CD14-positive monocyte (primary cell): ENCODE measurements around the gene NRXN3. TPM values are rescaled to one million over a fixed set of nuclear protein-coding genes. Genes with fewer than 3 reads are reported as not detected.

ENCODE experiments used
- DNase-seq, 3 donors: peaks; one replicate each; pipeline ENCODE4 v3.0.0-alpha.2; 2011 to 2022
- H2AFZ ChIP-seq: 2 replicates; pipeline ENCODE4 v1.6.0; 2012; ENCODE audit warnings: mild to moderate bottlenecking, low read depth, low read length, inconsistent platforms; ENCODE audit not compliant: insufficient read depth, poor library complexity, severe bottlenecking
- H3K27ac ChIP-seq, 2 donors: 1 replicate in 1 of 2; 2 replicates in 1 of 2; pipeline ENCODE4 v1.5.1; 2012 to 2013; ENCODE audit warnings: low read length in 2 of 2, control low read depth in 1 of 2, inconsistent platforms in 1 of 2, low read depth in 1 of 2, mild to moderate bottlenecking in 1 of 2
- H3K27me3 ChIP-seq, 2 donors: one replicate each; pipeline versions ENCODE4 v1.6.0 to v1.6.1; 2011 to 2013; ENCODE audit warnings: low read length in 2 of 2; ENCODE audit not compliant: control insufficient read depth in 2 of 2, insufficient read depth in 2 of 2
- H3K36me3 ChIP-seq, 2 donors: replicated peaks in 1 of 2; 1 replicate in 1 of 2; 2 replicates in 1 of 2; pipeline versions ENCODE4 v1.5.1 to v1.6.1; 2012 to 2013; ENCODE audit warnings: low read length in 2 of 2, control low read depth in 1 of 2, inconsistent platforms in 1 of 2, mild to moderate bottlenecking in 1 of 2; ENCODE audit not compliant: insufficient read depth in 2 of 2, control insufficient read depth in 1 of 2
- H3K4me1 ChIP-seq, 2 donors: 1 replicate in 1 of 2; 2 replicates in 1 of 2; pipeline versions ENCODE4 v1.5.1 to v1.6.1; 2012 to 2013; ENCODE audit warnings: low read length in 2 of 2, control low read depth in 1 of 2, inconsistent platforms in 1 of 2, mild to moderate bottlenecking in 1 of 2, moderate library complexity in 1 of 2; ENCODE audit not compliant: insufficient read depth in 2 of 2, control insufficient read depth in 1 of 2
- H3K4me2 ChIP-seq: replicated peaks from 2 replicates; pipeline ENCODE3; 2012; ENCODE audit warnings: low read length, moderate library complexity, mild to moderate bottlenecking; ENCODE audit not compliant: poor library complexity, severe bottlenecking; ENCODE audit errors: extremely low read depth
- H3K4me3 ChIP-seq, 3 experiments: fragments of 200-600 bp in 1 of 3; sonication (generic) in 1 of 3; replicated peaks in 1 of 3; 1 replicate in 2 of 3; 2 replicates in 1 of 3; pipeline ENCODE4 v1.5.1; 2011 to 2013; ENCODE audit warnings: low read length in 3 of 3, mild to moderate bottlenecking in 3 of 3, control low read depth in 2 of 3, low read depth in 2 of 3, inconsistent platforms in 1 of 3, moderate library complexity in 1 of 3
- H3K79me2 ChIP-seq: 2 replicates; pipeline ENCODE4 v1.6.0; 2012; ENCODE audit warnings: mild to moderate bottlenecking, control low read depth, inconsistent platforms, low read length, moderate library complexity; ENCODE audit not compliant: insufficient read depth
- H3K9ac ChIP-seq: 2 replicates; pipeline ENCODE4 v1.6.0; 2017; ENCODE audit warnings: low read length, mild to moderate bottlenecking; ENCODE audit not compliant: insufficient read depth, poor library complexity, severe bottlenecking
- H3K9me3 ChIP-seq, 2 donors: replicated peaks in 1 of 2; 1 replicate in 1 of 2; 2 replicates in 1 of 2; pipeline versions ENCODE4 v1.5.1 to v1.6.1; 2012 to 2013; ENCODE audit warnings: low read length in 2 of 2, control low read depth in 1 of 2; ENCODE audit not compliant: control insufficient read depth in 1 of 2, insufficient read depth in 1 of 2
- H4K20me1 ChIP-seq: 2 replicates; pipeline ENCODE4 v1.6.0; 2012; ENCODE audit warnings: mild to moderate bottlenecking, low read length, control low read depth, moderate library complexity; ENCODE audit not compliant: insufficient read depth
- H3K27ac Mint-ChIP-seq, 7 donors: one replicate each; pipeline ENCODE4 v1.8.0; 2020; ENCODE audit warnings: mild to moderate bottlenecking in 7 of 7, mixed read lengths in 7 of 7, moderate library complexity in 6 of 7, inconsistent platforms in 2 of 7
- H3K27me3 Mint-ChIP-seq, 3 donors: one replicate each; pipeline ENCODE4 v1.8.0; 2021 to 2022; ENCODE audit warnings: low read depth in 3 of 3, mild to moderate bottlenecking in 3 of 3, mixed read lengths in 3 of 3, moderate library complexity in 3 of 3, inconsistent platforms in 1 of 3
- H3K36me3 Mint-ChIP-seq, 2 donors: one replicate each; pipeline ENCODE4 v1.8.0; 2020; ENCODE audit warnings: mixed read lengths in 2 of 2, inconsistent platforms in 1 of 2, mild to moderate bottlenecking in 1 of 2
- H3K4me1 Mint-ChIP-seq: one replicate; pipeline ENCODE4 v1.8.0; 2020; ENCODE audit warnings: mild to moderate bottlenecking, mixed read lengths
- H3K4me3 Mint-ChIP-seq, 2 donors: one replicate each; pipeline ENCODE4 v1.8.0; 2020; ENCODE audit warnings: mild to moderate bottlenecking in 2 of 2, mixed read lengths in 2 of 2, moderate library complexity in 1 of 2
- H3K9me3 Mint-ChIP-seq, 7 donors: one replicate each; pipeline ENCODE4 v1.8.0; 2020 to 2022; ENCODE audit warnings: mixed read lengths in 7 of 7, mild to moderate bottlenecking in 6 of 7, moderate library complexity in 6 of 7, inconsistent platforms in 2 of 7
- CTCF ChIP-seq: fragments of 200-600 bp; IDR thresholded peaks from one replicate; pipeline ENCODE4 v1.8.0; 2022; ENCODE audit warnings: antibody characterized with exemption, mild to moderate bottlenecking
- WGBS: methylation state at CpG from one replicate; pipeline ENCODE4 v1.1.5; 2013; ENCODE audit warnings: missing lambda C conversion rate; ENCODE audit not compliant: insufficient coverage; 5-methylcytosine and 5-hydroxymethylcytosine counted together
- intact Hi-C, 2 donors: fragments of 100-400 bp; cut with micrococcal nuclease; formaldehyde crosslinking; loops; one replicate each; pipeline versions ENCODE4 v1.15.0 to v1.15.1; 2023
- polyA plus RNA-seq, 3 donors: library from polyadenylated mRNA; depleted of rRNA in 1 of 3; unstranded in 2 of 3; stranded (reverse) in 1 of 3; fragments of 300-500 nt in 2 of 3; fragments of >200 nt in 1 of 3; fragmentation: Illumina TruSeq in 2 of 3; gene quantifications; 1 replicate in 2 of 3; 2 replicates in 1 of 3; pipeline ENCODE4 v1.2.3, GENCODE V29; 2012 to 2021

The NRXN3 gene
- polyA plus RNA-seq, 3 donors, result not detected

DNA sequence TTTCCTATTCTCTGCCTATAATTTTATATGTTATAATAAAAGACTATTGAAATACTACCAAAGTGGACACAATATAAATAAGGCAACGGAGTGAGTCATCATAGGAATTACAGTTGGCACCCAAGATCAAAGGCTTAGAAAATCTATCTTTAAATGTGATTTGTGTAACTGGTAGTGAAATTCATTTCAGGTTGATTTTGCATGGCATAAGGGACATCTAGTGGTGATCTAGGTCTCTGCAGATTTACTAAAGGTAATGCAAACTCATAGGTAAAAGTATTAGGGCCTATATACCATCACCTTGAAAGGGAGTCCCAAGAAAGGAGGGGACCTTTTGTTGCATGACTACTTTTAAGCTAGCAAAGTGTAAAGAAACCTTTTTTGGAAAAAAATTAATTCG, 527.2 kb downstream of the NRXN3 start:
- DNase-seq, result no peak
- Histone ChIP-seq H3K27me3 (no peaks in the 10 kb centered on the region), H3K9ac (no peak overlapping the region), H3K4me1 (no peaks in the 10 kb centered on the region), H2AFZ (no peak overlapping the region), H3K4me2 (no peak overlapping the region), H3K79me2 (no peaks in the 10 kb centered on the region), H3K9me3 (no peaks in the 10 kb centered on the region), H3K27ac (no peak overlapping the region), H4K20me1 (no peaks in the 10 kb centered on the region), H3K36me3 (no peaks in the 10 kb centered on the region), H3K4me3 (no peak overlapping the region)
- Mint-ChIP-seq H3K4me3 (no peak overlapping the region), H3K9me3 (no peaks in the 10 kb centered on the region), H3K4me1 (no peaks in the 10 kb centered on the region), H3K27me3 (peaks cover 0 to 1% (median 0%) of the 10 kb centered on the region in 3 donors), H3K36me3 (no peaks in the 10 kb centered on the region), H3K27ac (no peak overlapping the region)
- TF ChIP-seq CTCF, result peak; percentile 17
- 13% methylated on average over 1 of the region's 2 CpGs for WGBS
- intact Hi-C loops, result no loop called here

DNA sequence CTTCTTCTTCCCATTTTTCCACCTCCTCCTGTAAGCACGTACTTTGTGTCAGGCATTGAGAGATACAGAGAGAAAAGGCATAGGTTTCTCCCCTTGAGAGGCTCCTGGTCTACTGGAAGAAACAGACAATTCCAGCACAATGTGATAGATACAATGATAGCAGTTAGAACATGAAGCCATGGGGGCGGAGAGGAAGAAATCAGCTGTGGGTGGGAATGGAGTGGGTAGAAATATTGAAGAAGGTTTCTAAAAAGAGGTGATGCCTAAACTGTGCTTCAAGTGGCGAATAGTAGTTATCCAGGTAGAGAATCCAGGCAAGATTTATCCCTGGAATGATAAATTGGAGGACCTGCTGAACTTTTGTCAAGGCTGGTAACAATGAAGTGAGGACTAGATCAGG, 528.8 kb downstream of the NRXN3 start:
- 73% methylated on average over 2 of the region's 3 CpGs for WGBS
- DNase-seq, result no peak
- H3K4me1 ChIP-seq, result no peaks in the 10 kb centered on the region
- no peak for TF ChIP-seq CTCF
- Mint-ChIP-seq H3K27me3 (no peaks in the 10 kb centered on the region), H3K36me3 (no peaks in the 10 kb centered on the region), H3K27ac (no peak overlapping the region), H3K4me3 (no peak overlapping the region), H3K4me1 (no peaks in the 10 kb centered on the region), H3K9me3 (peaks cover 0 to 1% (median 0%) of the 10 kb centered on the region in 7 donors)
- H3K79me2 ChIP-seq, result no peaks in the 10 kb centered on the region
- no peaks in the 10 kb centered on the region for H3K27me3 ChIP-seq
- H3K4me3 ChIP-seq, result no peak overlapping the region
- no peak overlapping the region for H3K9ac ChIP-seq
- intact Hi-C loops, result no loop called here
- H2AFZ ChIP-seq, result no peak overlapping the region
- H3K9me3 ChIP-seq, result no peaks in the 10 kb centered on the region
- no peak overlapping the region for H3K4me2 ChIP-seq
- H4K20me1 ChIP-seq, result no peaks in the 10 kb centered on the region
- no peaks in the 10 kb centered on the region for H3K36me3 ChIP-seq
- no peak overlapping the region for H3K27ac ChIP-seq
